Erythroblast (primary cell): ENCODE data around the gene NHLRC4.

ENCODE experiments used
- GATA1 ChIP-seq: IDR thresholded peaks from 2 replicates; pipeline ENCODE4 v1.6.1; 2011; ENCODE audit warnings: low read depth, mild to moderate bottlenecking, control low read depth, low read length, moderate library complexity
- POLR2A ChIP-seq: IDR thresholded peaks from 2 replicates; pipeline ENCODE4 v1.6.1; 2011; ENCODE audit warnings: mild to moderate bottlenecking, low read length

DNA sequence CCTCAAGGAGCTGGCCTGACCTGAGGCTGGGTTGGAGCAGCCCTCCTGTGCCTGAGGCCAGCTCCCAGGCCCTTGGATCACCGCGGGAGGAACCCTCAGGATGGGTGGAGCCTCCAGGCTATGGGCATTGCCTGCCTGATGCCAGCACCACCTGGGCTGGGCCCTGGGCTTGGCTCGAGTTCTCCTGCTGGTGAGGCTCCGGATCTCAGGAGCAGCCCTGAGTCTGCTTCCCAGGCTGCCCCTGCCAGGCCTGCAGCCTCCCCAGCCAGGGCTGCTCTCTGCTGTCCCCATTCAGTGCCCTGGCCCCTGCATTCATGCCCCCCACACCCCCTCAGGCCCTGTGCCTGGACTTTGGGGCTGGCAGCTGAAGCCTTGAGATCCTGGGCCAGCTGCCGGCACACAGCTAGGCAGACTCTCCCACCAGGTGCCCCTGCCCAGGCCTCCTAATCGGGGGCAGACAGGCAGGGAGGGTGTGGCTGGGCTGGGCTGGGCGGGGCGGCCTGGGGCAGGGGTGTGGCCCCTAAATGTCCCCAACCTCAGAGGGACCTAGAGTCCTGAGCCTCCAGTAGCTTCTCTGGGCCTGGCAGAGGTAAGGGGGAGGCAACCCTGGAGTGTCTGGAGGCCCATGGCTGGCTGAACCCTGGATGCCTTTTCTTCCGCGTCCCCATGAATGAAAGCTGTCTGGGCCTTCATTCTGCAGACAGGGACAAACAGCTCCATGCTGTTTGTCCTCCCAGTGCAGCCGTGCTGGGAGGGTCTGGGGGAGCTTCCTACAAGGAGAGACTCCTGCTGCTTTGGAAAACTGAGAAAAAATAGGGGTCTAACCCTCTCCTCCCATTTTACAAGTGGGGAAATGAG lies 1.8 kb downstream of the NHLRC4 start:
- TF ChIP-seq POLR2A: peak; percentile 95
- no peak for TF ChIP-seq GATA1
